Vagina (tissue), 2 donors: ENCODE measurements around the gene EIF3B. TPM values are rescaled to one million over a fixed set of nuclear protein-coding genes. Genes with fewer than 3 reads are reported as not detected.

Experiments
- DNase-seq, 2 donors: peaks; one replicate each; pipeline ENCODE4 v3.0.0-alpha.2; 2017; ENCODE audit errors: extremely low spot score in 2 of 2
- H3K27ac ChIP-seq: fragments of 200-600 bp; sonication (generic); one replicate; pipeline ENCODE4 v1.5.1; 2019
- H3K27me3 ChIP-seq: fragments of 200-600 bp; sonication (generic); one replicate; pipeline ENCODE4 v1.5.1; 2019
- H3K36me3 ChIP-seq, 2 donors: fragments of 200-600 bp; sonication (generic); one replicate each; pipeline ENCODE4 v1.5.1; 2017 to 2019
- H3K4me1 ChIP-seq: fragments of 200-600 bp; sonication (generic); one replicate; pipeline ENCODE4 v1.5.1; 2019
- H3K4me3 ChIP-seq, 2 donors: fragments of 200-600 bp; sonication (generic); 1 replicate in 1 of 2; 2 replicates in 1 of 2; pipeline ENCODE4 v1.5.1; 2016 to 2019
- H3K9me3 ChIP-seq: fragments of 200-600 bp; sonication (generic); one replicate; pipeline ENCODE4 v1.5.1; 2019
- POLR2A ChIP-seq, 2 donors: fragments of 450-650 bp; IDR thresholded peaks; one replicate each; pipeline ENCODE4 v1.6.1; 2017; ENCODE audit warnings: antibody characterized with exemption in 2 of 2, mild to moderate bottlenecking in 2 of 2, moderate library complexity in 2 of 2
- POLR2AphosphoS5 ChIP-seq, 2 donors: sonication (generic); formaldehyde crosslinking; IDR thresholded peaks; one replicate each; pipeline ENCODE4 v1.9.0; 2017; ENCODE audit warnings: antibody characterized with exemption in 2 of 2, mild to moderate bottlenecking in 2 of 2, low read depth in 1 of 2; ENCODE audit not compliant: insufficient read depth in 1 of 2
- intact Hi-C: fragments of 100-400 bp; cut with DNase I; formaldehyde crosslinking; loops from one replicate; pipeline ENCODE4 v1.15.1; 2023
- total RNA-seq: library from RNA; depleted of rRNA; stranded (reverse); fragments of >200 nt; gene quantifications from one replicate; pipeline ENCODE4 v1.2.3, GENCODE V29; 2016
- TF ChIP-seq, protein P1 (sequence below), 3 experiments: fragments of 450-650 bp in 2 of 3; fragments of 200-600 bp in 1 of 3; sonication (generic) in 1 of 3; IDR thresholded peaks; one replicate each; pipeline ENCODE4 v1.5.1; 2017 to 2019; ENCODE audit warnings: antibody characterized with exemption in 3 of 3, mild to moderate bottlenecking in 2 of 3, moderate library complexity in 2 of 3

EIF3B gene
- total RNA-seq, 1 donor from 2014 or later: 90.8 TPM

- intact Hi-C loops: no loop called here
- DNase-seq: no peak
- H3K4me3 ChIP-seq: peak overlapping the region; percentile 77 to 92
- no peak for TF ChIP-seq POLR2AphosphoS5 (IDR thresholded peaks at IDR 0.05; ENCODE audit: insufficient read depth in 1 of 2, low read depth in 1 of 2)
- TF ChIP-seq, protein P1, sequence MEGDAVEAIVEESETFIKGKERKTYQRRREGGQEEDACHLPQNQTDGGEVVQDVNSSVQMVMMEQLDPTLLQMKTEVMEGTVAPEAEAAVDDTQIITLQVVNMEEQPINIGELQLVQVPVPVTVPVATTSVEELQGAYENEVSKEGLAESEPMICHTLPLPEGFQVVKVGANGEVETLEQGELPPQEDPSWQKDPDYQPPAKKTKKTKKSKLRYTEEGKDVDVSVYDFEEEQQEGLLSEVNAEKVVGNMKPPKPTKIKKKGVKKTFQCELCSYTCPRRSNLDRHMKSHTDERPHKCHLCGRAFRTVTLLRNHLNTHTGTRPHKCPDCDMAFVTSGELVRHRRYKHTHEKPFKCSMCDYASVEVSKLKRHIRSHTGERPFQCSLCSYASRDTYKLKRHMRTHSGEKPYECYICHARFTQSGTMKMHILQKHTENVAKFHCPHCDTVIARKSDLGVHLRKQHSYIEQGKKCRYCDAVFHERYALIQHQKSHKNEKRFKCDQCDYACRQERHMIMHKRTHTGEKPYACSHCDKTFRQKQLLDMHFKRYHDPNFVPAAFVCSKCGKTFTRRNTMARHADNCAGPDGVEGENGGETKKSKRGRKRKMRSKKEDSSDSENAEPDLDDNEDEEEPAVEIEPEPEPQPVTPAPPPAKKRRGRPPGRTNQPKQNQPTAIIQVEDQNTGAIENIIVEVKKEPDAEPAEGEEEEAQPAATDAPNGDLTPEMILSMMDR (IDR thresholded peaks at IDR 0.05): peak in 1 of 3 experiments; percentile 6
- no peaks in the 10 kb centered on the region for H3K9me3 ChIP-seq
- H3K27me3 ChIP-seq: no peaks in the 10 kb centered on the region
- no peaks in the 10 kb centered on the region for H3K36me3 ChIP-seq
- peak overlapping the region; percentile 74 for H3K27ac ChIP-seq
- H3K4me1 ChIP-seq: peaks cover 63% of the 10 kb centered on the region
Measured at GRCh38 chr7:2403718-2404648, 49.4 kb downstream of the EIF3B start.

DNA sequence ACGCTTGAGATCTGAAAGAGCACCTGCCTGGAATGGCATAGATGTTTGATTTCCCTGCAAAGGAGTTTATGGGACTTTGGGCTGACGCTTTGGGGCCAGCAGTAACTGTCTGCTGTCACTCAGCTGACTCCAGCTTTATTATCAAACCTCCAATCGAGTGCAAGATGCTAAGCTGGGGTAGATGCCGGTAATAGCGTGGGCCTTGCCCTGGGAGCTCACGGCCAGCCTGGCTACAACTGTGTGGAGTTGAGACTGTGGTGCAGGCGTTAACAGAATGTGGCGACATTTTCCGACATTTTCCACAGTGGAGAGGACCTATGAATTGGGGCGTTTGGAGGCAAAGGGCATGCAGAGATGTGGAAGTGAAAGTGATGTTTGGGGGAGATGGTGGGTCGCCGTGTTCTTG is 50.1 kb downstream of the EIF3B start:
- intact Hi-C loops: no loop called here
- H3K4me3 ChIP-seq: peak overlapping the region; percentile 77 to 92

GRCh38 chr7:2405201-2405600 is 50.6 kb downstream of the EIF3B start:
- Histone ChIP-seq H3K27ac (peak overlapping the region; percentile 74), H3K36me3 (no peaks in the 10 kb centered on the region), H3K27me3 (no peaks in the 10 kb centered on the region), H3K4me1 (peaks cover 62% of the 10 kb centered on the region), H3K4me3 (peak overlapping the region; percentile 77 to 92), H3K9me3 (no peaks in the 10 kb centered on the region)
- intact Hi-C loops: no loop called here
- TF ChIP-seq, protein P1 (IDR thresholded peaks at IDR 0.05): no peak
- no peak for TF ChIP-seq POLR2A (IDR thresholded peaks at IDR 0.05)
- TF ChIP-seq POLR2AphosphoS5 (IDR thresholded peaks at IDR 0.05; ENCODE audit: insufficient read depth in 1 of 2, low read depth in 1 of 2): no peak
- no peak for DNase-seq

More for the DNA sequence above, 50.1 kb downstream of the EIF3B start:
- H3K9me3 ChIP-seq: no peaks in the 10 kb centered on the region
- peaks cover 66% of the 10 kb centered on the region for H3K4me1 ChIP-seq
- no peaks in the 10 kb centered on the region for H3K27me3 ChIP-seq
- no peaks in the 10 kb centered on the region for H3K36me3 ChIP-seq
- H3K27ac ChIP-seq: peak overlapping the region; percentile 74
- no peak for DNase-seq
- TF ChIP-seq POLR2A (IDR thresholded peaks at IDR 0.05) (no peak), POLR2AphosphoS5 (IDR thresholded peaks at IDR 0.05; ENCODE audit: insufficient read depth in 1 of 2, low read depth in 1 of 2) (no peak)
- TF ChIP-seq, protein P1 (IDR thresholded peaks at IDR 0.05): no peak

DNA sequence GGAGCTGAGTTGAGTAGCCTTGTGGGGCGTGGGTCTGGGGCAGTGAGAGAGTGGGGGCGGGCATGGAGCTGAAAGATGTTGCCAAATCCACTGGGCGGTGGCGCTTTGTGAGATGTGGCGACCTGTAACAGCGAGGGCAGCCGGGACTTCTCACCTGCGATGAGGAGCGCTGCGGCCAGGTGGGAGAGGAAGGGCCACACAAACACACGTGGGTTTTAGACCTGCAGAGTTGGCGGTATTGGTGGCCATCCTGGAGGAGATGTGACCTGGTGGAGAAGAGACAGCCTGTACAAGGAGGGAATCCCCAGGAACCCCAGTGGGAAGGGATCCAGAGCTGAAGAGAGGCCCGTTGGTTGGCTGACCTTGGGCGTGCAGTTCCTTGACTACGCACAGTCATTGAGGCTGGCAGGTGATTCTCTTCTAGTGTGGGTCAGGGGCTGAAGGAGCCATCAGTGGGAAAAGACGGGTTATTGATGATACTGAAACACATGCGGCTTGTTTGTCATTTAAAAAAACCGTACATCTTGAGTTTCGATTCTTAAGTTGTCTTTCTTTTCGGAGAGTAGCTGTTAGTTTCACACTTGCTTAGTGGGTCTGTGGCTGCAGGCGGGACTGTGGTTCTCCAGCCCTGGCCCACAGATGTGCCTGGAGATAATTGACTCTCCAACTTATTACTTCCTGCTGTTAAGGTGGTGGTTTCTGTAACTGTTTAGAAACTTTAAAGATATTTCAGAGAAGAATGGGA is 51.1 kb downstream of the EIF3B start:
- intact Hi-C loops: no loop called here
- H3K36me3 ChIP-seq: no peaks in the 10 kb centered on the region
- no peak for DNase-seq
- H3K4me1 ChIP-seq: peaks cover 64% of the 10 kb centered on the region
- H3K27ac ChIP-seq: no peak overlapping the region
- TF ChIP-seq POLR2A (IDR thresholded peaks at IDR 0.05) (no peak), POLR2AphosphoS5 (IDR thresholded peaks at IDR 0.05; ENCODE audit: insufficient read depth in 1 of 2, low read depth in 1 of 2) (no peak)
- TF ChIP-seq, protein P1 (IDR thresholded peaks at IDR 0.05): no peak
- no peaks in the 10 kb centered on the region for H3K9me3 ChIP-seq
- H3K4me3 ChIP-seq: no peak overlapping the region
- no peaks in the 10 kb centered on the region for H3K27me3 ChIP-seq
